Activated naive CD8-positive, alpha-beta T cell treated with anti-CD3 and anti-CD28 coated beads for 36 hours (primary cell): ENCODE results near the gene PTPRG. TPM values are rescaled to one million over a fixed set of nuclear protein-coding genes. Genes with fewer than 3 reads are reported as not detected.

Source experiments
- DNase-seq: peaks from one replicate; pipeline ENCODE4 v3.0.0; 2021
- H3K27ac Mint-ChIP-seq: one replicate; pipeline ENCODE4 v1.8.0; 2022; ENCODE audit warnings: mild to moderate bottlenecking, moderate library complexity, mixed read lengths
- H3K27me3 Mint-ChIP-seq: one replicate; pipeline ENCODE4 v1.8.0; 2022; ENCODE audit warnings: mild to moderate bottlenecking, mixed read lengths
- H3K36me3 Mint-ChIP-seq: one replicate; pipeline ENCODE4 v1.8.0; 2021; ENCODE audit warnings: mild to moderate bottlenecking, mixed read lengths
- H3K4me1 Mint-ChIP-seq: one replicate; pipeline ENCODE4 v1.8.0; 2021; ENCODE audit warnings: mixed read lengths
- H3K4me3 Mint-ChIP-seq: one replicate; pipeline ENCODE4 v1.8.0; 2022; ENCODE audit warnings: mild to moderate bottlenecking, moderate library complexity, mixed read lengths
- H3K9me3 Mint-ChIP-seq: one replicate; pipeline ENCODE4 v1.8.0; 2022; ENCODE audit warnings: mixed read lengths
- total RNA-seq, 2 experiments: library from RNA; stranded (reverse); gene quantifications; one replicate each; pipeline ENCODE4 v1.2.3, GENCODE V29; 2021

Gene PTPRG
- total RNA-seq, 2 experiments from 2014 or later, result 0.06 to 0.16 TPM

DNA sequence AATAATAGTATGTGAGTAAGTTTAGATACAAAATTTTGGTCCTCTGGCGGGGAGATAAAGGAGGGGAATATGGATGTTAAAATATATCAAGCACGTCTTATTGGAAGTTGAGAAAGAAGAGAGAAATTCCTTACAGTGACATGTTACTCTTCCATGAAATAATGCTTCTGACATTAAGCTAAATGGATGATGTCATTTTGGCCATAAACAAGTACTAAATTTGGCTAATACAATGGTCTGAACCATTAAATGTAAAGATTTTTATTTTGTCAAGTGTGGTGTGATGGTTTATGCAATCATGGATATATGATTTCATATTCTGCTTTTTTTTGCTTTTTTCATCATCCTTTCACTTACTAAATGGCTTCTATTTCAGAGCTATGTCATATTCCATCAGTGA, 406.6 kb downstream of the PTPRG start:
- no peaks in the 10 kb centered on the region for H3K36me3 Mint-ChIP-seq
- no peak overlapping the region for H3K4me3 Mint-ChIP-seq
- DNase-seq, result no peak
- no peaks in the 10 kb centered on the region for H3K4me1 Mint-ChIP-seq
- no peak overlapping the region for H3K27ac Mint-ChIP-seq
- no peaks in the 10 kb centered on the region for H3K9me3 Mint-ChIP-seq
- H3K27me3 Mint-ChIP-seq, result no peaks in the 10 kb centered on the region

DNA sequence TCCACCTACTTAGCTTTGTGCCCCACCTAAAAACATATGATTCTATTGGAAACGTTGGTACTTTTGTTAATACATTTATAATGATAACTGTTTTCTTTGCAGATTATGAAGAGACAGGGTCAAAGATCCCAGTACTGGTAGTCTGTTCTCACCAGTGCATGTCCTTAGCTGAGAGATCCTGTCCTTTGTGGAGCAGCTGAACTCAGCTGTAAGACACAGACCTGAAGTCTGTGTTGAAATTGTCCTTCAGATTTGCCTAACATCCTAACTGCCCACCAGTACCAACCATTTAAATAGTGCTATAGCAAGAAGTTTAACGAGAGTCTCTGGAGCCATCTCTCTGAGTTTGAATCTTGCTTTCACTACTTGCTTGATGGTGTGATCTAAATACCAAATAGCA, 413.3 kb downstream of the PTPRG start:
- Mint-ChIP-seq H3K27ac (no peak overlapping the region), H3K4me1 (no peaks in the 10 kb centered on the region), H3K4me3 (no peak overlapping the region), H3K9me3 (no peaks in the 10 kb centered on the region), H3K36me3 (no peaks in the 10 kb centered on the region), H3K27me3 (no peaks in the 10 kb centered on the region)
- no peak for DNase-seq

DNA sequence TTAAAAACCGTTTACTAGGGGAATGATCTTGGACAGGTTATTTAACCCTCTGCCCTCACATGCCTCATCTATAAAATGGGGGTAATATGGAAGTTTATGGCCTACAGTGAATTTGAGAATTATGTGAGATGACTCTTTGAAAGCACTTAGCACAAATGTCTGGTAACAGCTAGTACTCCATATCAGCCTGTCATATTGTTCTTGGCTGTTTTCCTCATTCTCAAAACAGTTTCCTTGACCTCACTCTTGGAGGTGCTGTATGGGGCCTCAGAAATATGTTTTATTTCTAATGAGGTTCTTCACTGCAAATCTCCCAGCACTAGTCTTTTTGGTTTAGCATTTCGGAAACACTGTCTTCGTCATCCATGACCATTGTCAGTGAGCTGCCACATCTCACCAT, 413.8 kb downstream of the PTPRG start:
- H3K36me3 Mint-ChIP-seq, result no peaks in the 10 kb centered on the region
- no peaks in the 10 kb centered on the region for H3K4me1 Mint-ChIP-seq
- H3K27ac Mint-ChIP-seq, result no peak overlapping the region
- no peak for DNase-seq
- no peak overlapping the region for H3K4me3 Mint-ChIP-seq
- no peaks in the 10 kb centered on the region for H3K27me3 Mint-ChIP-seq
- H3K9me3 Mint-ChIP-seq, result no peaks in the 10 kb centered on the region

DNA sequence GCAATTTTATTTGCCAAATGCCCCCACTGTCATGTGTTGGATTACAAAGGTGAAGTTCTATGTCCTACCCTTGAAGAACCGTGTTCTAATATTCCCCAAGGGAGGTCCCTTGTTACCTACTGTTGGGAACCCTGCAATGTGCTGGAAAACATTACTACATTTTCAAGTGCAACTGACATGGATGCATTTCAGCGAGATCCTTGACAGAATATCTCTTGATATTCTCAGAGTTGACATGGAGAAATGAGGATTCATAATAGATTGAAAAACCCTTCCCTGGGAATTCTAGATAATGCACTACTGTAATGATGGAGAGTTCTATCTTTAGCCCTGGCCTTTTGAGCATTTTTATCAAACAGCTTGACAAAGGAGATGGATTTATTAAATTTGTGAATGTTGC, 414.6 kb downstream of the PTPRG start:
- Mint-ChIP-seq H3K9me3 (no peaks in the 10 kb centered on the region), H3K27me3 (peaks cover 3% of the 10 kb centered on the region), H3K4me3 (no peak overlapping the region), H3K4me1 (no peaks in the 10 kb centered on the region), H3K36me3 (no peaks in the 10 kb centered on the region), H3K27ac (no peak overlapping the region)
- no peak for DNase-seq

DNA sequence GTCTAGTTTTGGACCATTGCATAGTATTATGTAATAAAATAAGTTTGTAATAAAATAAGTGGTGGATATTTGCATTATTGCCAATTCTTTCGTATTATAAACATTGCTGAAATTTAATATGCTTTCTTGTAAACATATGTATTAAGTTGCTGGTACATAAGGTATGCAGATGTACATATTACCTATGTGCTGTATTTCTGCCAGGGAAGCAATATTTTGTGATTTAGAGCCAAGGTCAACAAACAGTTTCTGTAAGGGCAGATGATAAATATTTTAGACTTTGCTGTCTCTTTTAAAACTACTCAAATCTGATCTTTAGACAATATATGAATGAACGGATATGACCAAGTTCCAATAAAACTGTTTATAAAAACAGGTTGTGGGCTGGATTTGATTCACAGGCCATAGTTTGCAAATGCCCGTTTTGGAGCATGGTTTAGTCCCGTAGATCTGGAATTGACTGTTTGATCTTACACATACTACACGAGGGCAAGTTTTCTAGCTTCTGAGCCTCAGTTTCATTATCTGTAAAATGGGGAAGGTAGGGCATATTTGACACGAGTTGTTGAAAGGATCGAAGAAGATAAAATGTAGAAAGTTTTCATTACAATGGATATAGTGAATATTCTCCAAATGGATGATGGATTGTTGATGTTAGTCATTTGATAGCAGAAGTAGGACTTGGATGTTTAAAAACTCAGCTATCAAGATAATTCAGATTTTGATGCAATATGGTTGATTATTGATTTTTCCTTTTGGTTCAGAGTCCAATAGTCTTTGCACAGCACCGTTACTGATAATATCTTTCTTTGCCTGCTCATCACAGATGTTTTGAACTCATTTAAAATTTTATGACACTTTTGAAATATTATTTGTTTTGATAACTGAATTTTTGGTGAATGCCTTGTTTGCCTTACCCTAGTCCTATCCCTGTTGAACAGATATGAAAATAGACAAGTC, 417.4 kb downstream of the PTPRG start:
- DNase-seq, result no peak
- Mint-ChIP-seq H3K4me1 (no peaks in the 10 kb centered on the region), H3K27me3 (peaks cover 3% of the 10 kb centered on the region), H3K9me3 (no peaks in the 10 kb centered on the region), H3K36me3 (no peaks in the 10 kb centered on the region), H3K4me3 (no peak overlapping the region), H3K27ac (no peak overlapping the region)

DNA sequence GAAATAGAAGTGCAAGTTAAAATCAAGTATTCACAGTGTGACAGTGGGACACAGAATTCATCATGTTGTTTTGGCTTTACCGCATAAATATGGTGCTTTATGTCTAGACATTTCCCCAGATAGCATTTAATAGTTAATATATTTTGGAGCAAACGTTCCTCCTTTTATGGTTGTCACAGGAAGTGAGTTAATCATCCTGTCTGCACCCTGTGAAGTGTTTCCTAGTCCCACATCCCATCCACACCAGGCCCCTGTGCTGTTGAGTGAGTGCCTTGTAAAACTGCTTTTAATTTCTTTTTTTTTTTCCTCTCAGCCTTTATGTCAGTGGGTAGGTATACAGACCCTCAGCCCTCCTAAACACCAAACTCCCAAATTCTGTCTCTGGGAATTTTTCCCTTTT, 418.3 kb downstream of the PTPRG start:
- H3K4me1 Mint-ChIP-seq, result no peaks in the 10 kb centered on the region
- H3K4me3 Mint-ChIP-seq, result no peak overlapping the region
- H3K27ac Mint-ChIP-seq, result no peak overlapping the region
- no peaks in the 10 kb centered on the region for H3K36me3 Mint-ChIP-seq
- H3K27me3 Mint-ChIP-seq, result peaks cover 3% of the 10 kb centered on the region
- no peak for DNase-seq
- no peaks in the 10 kb centered on the region for H3K9me3 Mint-ChIP-seq

DNA sequence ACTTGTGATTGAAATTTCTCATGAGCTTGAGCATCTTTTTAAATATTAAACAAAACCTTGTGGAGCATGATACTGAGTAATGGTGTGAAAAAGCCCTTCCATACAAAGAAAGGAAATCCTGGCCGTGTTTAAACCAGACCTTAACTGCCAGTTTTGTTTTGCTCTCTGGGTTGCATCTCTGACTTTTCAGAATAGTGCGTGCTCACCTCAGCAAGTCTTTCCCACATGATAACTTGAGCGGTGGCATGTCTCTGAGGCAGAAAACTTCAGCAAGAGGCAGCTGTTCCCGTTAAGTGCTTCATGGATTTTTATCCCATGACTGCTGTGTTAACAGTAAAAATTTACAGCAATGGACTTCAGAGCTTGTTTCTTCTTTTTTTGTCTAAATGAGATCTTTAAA, 418.7 kb downstream of the PTPRG start:
- no peak for DNase-seq
- Mint-ChIP-seq H3K4me3 (no peak overlapping the region), H3K9me3 (no peaks in the 10 kb centered on the region), H3K27me3 (peaks cover 3% of the 10 kb centered on the region), H3K36me3 (no peaks in the 10 kb centered on the region), H3K4me1 (no peaks in the 10 kb centered on the region), H3K27ac (no peak overlapping the region)

DNA sequence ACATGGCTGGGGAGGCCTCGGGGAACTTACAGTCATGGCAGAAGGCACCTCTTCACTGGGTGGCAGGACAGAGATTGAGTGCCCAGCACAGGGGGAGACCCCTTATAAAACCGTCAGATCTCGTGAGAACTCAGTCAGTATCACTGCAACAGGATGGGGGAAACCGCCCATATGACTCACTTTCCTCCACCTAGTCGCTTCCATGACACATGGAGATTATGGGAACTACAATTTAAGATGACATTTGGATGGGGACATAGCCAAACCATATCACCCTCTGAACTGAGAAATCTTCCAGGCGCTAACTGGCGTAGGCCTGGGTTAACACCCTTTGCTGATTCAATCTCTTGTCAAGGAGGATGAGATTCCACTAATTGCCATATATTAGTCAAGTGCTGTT, 419.7 kb downstream of the PTPRG start:
- H3K27me3 Mint-ChIP-seq, result peaks cover 3% of the 10 kb centered on the region
- H3K4me3 Mint-ChIP-seq, result no peak overlapping the region
- no peaks in the 10 kb centered on the region for H3K4me1 Mint-ChIP-seq
- DNase-seq, result no peak
- H3K9me3 Mint-ChIP-seq, result no peaks in the 10 kb centered on the region
- no peak overlapping the region for H3K27ac Mint-ChIP-seq
- H3K36me3 Mint-ChIP-seq, result no peaks in the 10 kb centered on the region

DNA sequence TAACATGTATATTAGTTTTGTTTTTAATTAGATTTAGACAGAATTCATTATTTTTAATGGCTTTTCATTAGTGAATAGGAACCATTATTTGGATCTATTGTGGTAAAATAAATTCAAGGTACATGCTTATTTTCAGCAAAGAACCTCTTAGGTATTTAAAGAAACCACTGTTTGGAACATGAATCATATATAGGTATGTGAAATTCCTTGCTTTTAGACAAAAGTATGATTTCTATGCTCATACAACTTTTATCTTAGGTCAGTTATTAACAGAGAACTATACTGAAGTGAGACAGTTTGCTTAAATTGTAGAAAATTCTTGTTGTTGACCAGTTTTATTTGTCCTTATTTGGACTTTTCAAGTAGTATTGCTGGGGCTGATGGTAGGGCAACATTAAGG, 422.1 kb downstream of the PTPRG start:
- no peaks in the 10 kb centered on the region for H3K9me3 Mint-ChIP-seq
- H3K36me3 Mint-ChIP-seq, result no peaks in the 10 kb centered on the region
- DNase-seq, result no peak
- H3K27ac Mint-ChIP-seq, result no peak overlapping the region
- no peak overlapping the region for H3K4me3 Mint-ChIP-seq
- no peaks in the 10 kb centered on the region for H3K4me1 Mint-ChIP-seq
- peaks cover 3% of the 10 kb centered on the region for H3K27me3 Mint-ChIP-seq

DNA sequence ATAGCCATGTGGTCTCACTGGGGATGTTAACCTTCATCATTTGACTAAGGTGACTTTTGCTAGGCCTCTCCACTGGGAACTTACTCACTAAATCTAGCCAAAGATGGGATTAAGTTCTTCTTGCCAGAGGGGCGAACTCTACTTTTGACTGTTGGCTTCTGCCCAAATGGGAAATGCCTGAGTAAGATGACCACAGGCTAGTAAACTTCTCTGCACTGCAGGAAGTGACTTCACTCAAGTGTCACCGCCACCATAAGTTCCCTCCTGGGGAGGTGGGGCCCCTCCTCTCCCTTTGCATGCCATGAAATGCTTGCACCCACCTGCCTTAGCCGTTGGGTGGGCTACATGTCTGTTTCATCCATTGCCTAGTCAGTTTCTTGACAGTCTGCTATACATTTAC, 423.6 kb downstream of the PTPRG start:
- Mint-ChIP-seq H3K27ac (no peak overlapping the region), H3K9me3 (no peaks in the 10 kb centered on the region), H3K27me3 (peaks cover 3% of the 10 kb centered on the region), H3K36me3 (no peaks in the 10 kb centered on the region), H3K4me1 (no peaks in the 10 kb centered on the region), H3K4me3 (no peak overlapping the region)
- no peak for DNase-seq

DNA sequence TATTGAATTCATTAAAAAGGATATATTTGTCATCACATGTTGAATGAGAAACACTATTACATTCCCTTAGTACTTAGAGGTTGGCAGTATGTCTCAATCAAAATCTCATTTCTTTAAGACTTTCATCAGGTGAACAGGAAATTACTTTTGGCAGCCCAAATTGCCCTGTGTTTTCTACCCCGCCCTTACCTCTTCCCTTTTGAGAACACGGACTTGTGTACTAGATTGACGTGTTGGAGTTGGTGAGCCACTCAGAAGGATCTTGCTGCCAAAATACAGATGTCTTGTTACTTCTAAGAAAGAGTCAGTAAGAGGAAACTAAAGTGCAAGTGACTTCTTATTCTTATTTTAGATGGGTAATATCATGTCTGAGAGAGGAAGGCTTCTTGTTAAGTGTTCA, 425.1 kb downstream of the PTPRG start:
- Mint-ChIP-seq H3K9me3 (no peaks in the 10 kb centered on the region), H3K4me3 (no peak overlapping the region), H3K36me3 (no peaks in the 10 kb centered on the region)

DNA sequence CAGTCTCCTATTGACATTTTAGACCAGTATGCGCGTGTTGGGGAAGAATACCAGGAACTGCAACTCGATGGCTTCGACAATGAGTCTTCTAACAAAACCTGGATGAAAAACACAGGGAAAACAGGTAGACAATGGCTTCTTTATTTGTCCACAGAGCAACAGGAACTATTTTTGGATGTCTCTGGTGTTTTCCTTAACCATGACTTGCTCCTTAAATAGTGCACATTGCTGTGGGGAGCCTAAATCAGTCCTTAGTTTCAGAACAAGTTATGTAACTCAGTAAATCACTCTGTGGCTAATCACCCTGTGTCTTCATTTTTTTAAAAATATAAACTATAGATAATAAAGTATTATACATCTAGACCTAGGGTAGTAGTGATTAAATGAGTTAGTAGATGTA, 428.3 kb downstream of the PTPRG start:
- H3K4me1 Mint-ChIP-seq, result no peaks in the 10 kb centered on the region
- H3K27me3 Mint-ChIP-seq, result no peaks in the 10 kb centered on the region
- H3K36me3 Mint-ChIP-seq, result no peaks in the 10 kb centered on the region
- no peaks in the 10 kb centered on the region for H3K9me3 Mint-ChIP-seq
- no peak overlapping the region for H3K4me3 Mint-ChIP-seq
- DNase-seq, result no peak
- no peak overlapping the region for H3K27ac Mint-ChIP-seq

More for the DNA sequence above, 425.1 kb downstream of the PTPRG start:
- H3K4me1 Mint-ChIP-seq, result no peaks in the 10 kb centered on the region
- H3K27me3 Mint-ChIP-seq, result no peaks in the 10 kb centered on the region
- H3K27ac Mint-ChIP-seq, result no peak overlapping the region
- no peak for DNase-seq

DNA sequence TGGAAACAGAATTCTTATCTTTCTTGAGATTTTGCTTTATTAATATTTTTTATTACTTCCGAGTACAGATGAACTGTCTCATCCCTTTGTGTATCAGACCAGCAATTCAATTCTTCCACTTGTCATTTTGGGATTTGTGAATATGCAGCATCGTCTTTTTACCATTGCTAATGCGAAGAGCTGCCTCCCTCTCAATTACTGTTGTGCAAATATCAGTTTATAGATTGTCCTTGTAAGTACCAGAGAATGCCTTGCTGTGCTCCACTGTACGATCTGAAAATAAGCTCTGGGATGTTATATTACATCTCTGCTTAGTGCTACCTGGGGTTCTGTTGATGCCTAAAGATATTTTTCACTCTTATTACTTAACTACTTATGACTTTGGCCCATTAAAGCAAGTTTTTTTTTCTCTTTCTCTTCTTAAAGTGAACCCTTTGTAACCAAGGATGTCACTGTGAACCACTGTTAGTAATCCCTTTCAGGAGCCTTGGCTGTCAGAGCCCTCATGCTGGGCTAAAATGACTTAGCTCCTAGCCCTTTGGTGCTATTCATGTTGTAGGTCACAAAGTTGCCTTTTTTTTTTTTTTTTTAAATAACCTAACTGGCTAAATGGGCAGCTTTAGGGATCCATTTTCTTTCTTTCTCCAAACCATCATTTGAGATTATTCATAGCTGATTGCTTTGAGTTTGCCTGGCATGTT, 429.1 kb downstream of the PTPRG start:
- no peaks in the 10 kb centered on the region for H3K9me3 Mint-ChIP-seq
- H3K36me3 Mint-ChIP-seq, result no peaks in the 10 kb centered on the region

DNA sequence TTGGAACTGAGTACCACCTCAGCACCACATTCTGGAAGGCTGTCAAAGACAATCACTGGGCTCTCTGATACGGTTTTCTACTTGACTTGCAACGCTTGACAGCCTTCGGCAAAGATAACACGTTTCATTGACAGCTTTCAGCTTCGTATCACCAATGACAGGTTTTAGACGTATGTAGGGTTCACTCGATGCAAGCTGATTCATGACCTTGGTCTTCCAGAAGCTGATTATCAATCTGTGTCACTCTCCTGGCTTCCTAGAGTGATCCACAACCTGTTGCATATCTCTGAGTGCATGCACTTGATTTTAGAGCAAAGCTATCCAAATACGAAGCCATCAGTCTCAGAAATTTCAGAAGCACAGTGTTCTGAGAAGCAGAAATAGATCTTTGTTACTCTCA, 430.3 kb downstream of the PTPRG start:
- no peak for DNase-seq
- no peak overlapping the region for H3K4me3 Mint-ChIP-seq
- no peaks in the 10 kb centered on the region for H3K36me3 Mint-ChIP-seq
- no peaks in the 10 kb centered on the region for H3K4me1 Mint-ChIP-seq
- H3K27ac Mint-ChIP-seq, result no peak overlapping the region
- H3K27me3 Mint-ChIP-seq, result peaks cover 5% of the 10 kb centered on the region
- no peaks in the 10 kb centered on the region for H3K9me3 Mint-ChIP-seq

More for the DNA sequence above, 429.1 kb downstream of the PTPRG start:
- no peaks in the 10 kb centered on the region for H3K27me3 Mint-ChIP-seq
- H3K4me3 Mint-ChIP-seq, result no peak overlapping the region
- no peak for DNase-seq
- no peak overlapping the region for H3K27ac Mint-ChIP-seq
- no peaks in the 10 kb centered on the region for H3K4me1 Mint-ChIP-seq

DNA sequence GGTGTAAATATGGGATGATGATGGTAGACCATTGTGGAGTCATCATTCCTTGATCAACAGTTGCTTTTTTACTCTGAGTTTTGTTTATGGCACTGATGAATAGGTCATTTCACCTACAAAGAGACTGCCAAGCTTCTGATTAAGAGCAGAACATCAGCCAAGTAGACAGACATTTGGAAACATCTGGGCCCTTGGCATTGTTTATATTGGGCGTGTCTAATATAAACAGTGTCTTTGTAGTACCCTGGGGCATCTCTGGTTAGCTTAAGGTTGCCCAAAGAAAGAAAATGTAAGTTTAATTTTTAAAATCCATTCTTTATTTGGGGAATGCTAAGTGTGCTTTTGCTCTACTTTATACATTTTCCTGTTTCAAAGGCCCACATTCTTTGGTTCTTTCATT, 435.0 kb downstream of the PTPRG start:
- Mint-ChIP-seq H3K27me3 (peaks cover 5% of the 10 kb centered on the region), H3K27ac (no peak overlapping the region), H3K4me1 (no peaks in the 10 kb centered on the region), H3K36me3 (no peaks in the 10 kb centered on the region), H3K9me3 (no peaks in the 10 kb centered on the region), H3K4me3 (no peak overlapping the region)
- DNase-seq, result no peak

DNA sequence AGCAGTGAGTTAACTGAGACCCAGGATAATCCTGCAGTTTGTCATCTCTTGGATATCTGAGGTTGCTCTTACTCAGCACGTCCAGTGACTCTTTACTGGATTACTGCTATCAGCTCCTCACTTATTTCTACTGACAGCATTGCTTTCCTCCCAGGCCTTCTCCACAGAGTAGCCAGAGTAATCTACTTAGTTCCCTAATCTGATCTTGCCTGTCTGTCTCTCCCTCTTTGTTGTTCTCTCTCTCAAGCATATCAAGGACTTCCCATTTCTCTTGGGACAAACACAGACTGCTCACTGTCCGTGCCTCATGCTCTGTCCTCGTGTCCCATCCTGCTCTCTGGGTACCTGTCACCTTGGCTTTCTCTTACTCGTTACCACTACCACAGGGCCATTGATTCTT, 435.7 kb downstream of the PTPRG start:
- peaks cover 5% of the 10 kb centered on the region for H3K27me3 Mint-ChIP-seq
- no peaks in the 10 kb centered on the region for H3K4me1 Mint-ChIP-seq
- H3K4me3 Mint-ChIP-seq, result no peak overlapping the region
- H3K9me3 Mint-ChIP-seq, result no peaks in the 10 kb centered on the region
- no peak for DNase-seq
- no peak overlapping the region for H3K27ac Mint-ChIP-seq
- no peaks in the 10 kb centered on the region for H3K36me3 Mint-ChIP-seq
